HepG2 (cell line): ENCODE measurements around the gene SGMS1. TPM values are rescaled to one million over a fixed set of nuclear protein-coding genes. Genes with fewer than 3 reads are reported as not detected.

Experiments used
- AHR ChIP-seq: IDR thresholded peaks from 2 replicates; pipeline ENCODE4 v1.6.1; 2018; ENCODE audit warnings: missing genetic modification reagents, missing compliant biosample characterization
- AKAP8 ChIP-seq: sonication (generic); formaldehyde crosslinking; IDR thresholded peaks from 2 replicates; pipeline ENCODE4 v1.5.1; 2020; ENCODE audit warnings: mild to moderate bottlenecking, missing genetic modification reagents
- GABPA ChIP-seq, 2 experiments: IDR thresholded peaks; 2 replicates each; pipeline ENCODE4 v1.6.1; 2011 to 2016; ENCODE audit warnings: low read depth in 2 of 2, low read length in 1 of 2, missing biosample characterization in 1 of 2, missing genetic modification characterization in 1 of 2
- GABPB1 ChIP-seq: IDR thresholded peaks from 2 replicates; pipeline ENCODE4 v1.6.1; 2016; ENCODE audit warnings: mild to moderate bottlenecking, missing genetic modification reagents, moderate library complexity, missing compliant biosample characterization
- GATA4 ChIP-seq: sonication (generic); IDR thresholded peaks from 2 replicates; pipeline ENCODE4 v1.6.1; 2016; ENCODE audit warnings: antibody characterized with exemption, low read depth, borderline replicate concordance
- NFE2 ChIP-seq: sonication (generic); formaldehyde crosslinking; IDR thresholded peaks from 2 replicates; pipeline ENCODE4 v1.4.0; 2020; ENCODE audit warnings: missing genetic modification reagents
- NPAS2 ChIP-seq: sonication (generic); formaldehyde crosslinking; IDR thresholded peaks from 2 replicates; pipeline ENCODE4 v1.8.0; 2022; ENCODE audit warnings: mild to moderate bottlenecking, missing genetic modification reagents, borderline replicate concordance
- PITX1 ChIP-seq: sonication (generic); formaldehyde crosslinking; IDR thresholded peaks from 2 replicates; pipeline ENCODE4 v1.5.1; 2020; ENCODE audit warnings: mild to moderate bottlenecking, missing genetic modification reagents
- RBM39 ChIP-seq: fragments of 200-400 bp; formaldehyde crosslinking; IDR thresholded peaks from one replicate; pipeline ENCODE4 v1.6.1; 2018; ENCODE audit warnings: antibody characterized with exemption, mild to moderate bottlenecking, low read depth, low read length; ENCODE audit not compliant: poor library complexity, severe bottlenecking
- TBL1XR1 ChIP-seq: fragments of 150-350 bp; IDR thresholded peaks from 2 replicates; pipeline ENCODE4 v1.6.1; 2014; ENCODE audit warnings: borderline replicate concordance, low read length; ENCODE audit not compliant: partially characterized antibody
- ZEB1 ChIP-seq: IDR thresholded peaks from 2 replicates; pipeline ENCODE4 v1.6.1; 2012; ENCODE audit warnings: mild to moderate bottlenecking, low read depth, inconsistent platforms; ENCODE audit not compliant: insufficient replicate concordance
- ZNF253 ChIP-seq: sonication (generic); formaldehyde crosslinking; IDR thresholded peaks from 2 replicates; pipeline ENCODE4 v1.8.0; 2022; ENCODE audit warnings: mild to moderate bottlenecking, missing genetic modification reagents, borderline replicate concordance
- ZNF619 ChIP-seq: sonication (generic); formaldehyde crosslinking; IDR thresholded peaks from 2 replicates; pipeline ENCODE4 v1.4.0; 2020; ENCODE audit warnings: mild to moderate bottlenecking, missing genetic modification reagents
- ZNF709 ChIP-seq: sonication (generic); formaldehyde crosslinking; IDR thresholded peaks from 2 replicates; pipeline ENCODE4 v1.5.0; 2020; ENCODE audit warnings: mild to moderate bottlenecking, missing genetic modification reagents
- ZNF883 ChIP-seq: sonication (generic); formaldehyde crosslinking; IDR thresholded peaks from 2 replicates; pipeline ENCODE4 v1.5.1; 2020; ENCODE audit warnings: mild to moderate bottlenecking, missing genetic modification reagents; ENCODE audit errors: not compliant biosample characterization
- polyA plus RNA-seq, 8 experiments: library from polyadenylated mRNA; depleted of rRNA in 3 of 8; stranded (reverse) in 7 of 8; unstranded in 1 of 8; fragments of >200 nt; fragmentation: Illumina TruSeq in 4 of 8; extraction: Trizol in 4 of 8; gene quantifications; 2 replicates each; pipeline versions ENCODE4 v1.2.1 to v1.2.3, GENCODE V29; 2011 to 2016; ENCODE audit warnings: low read depth in 4 of 8, missing spikeins in 1 of 8, mixed read lengths in 1 of 8; ENCODE audit not compliant: insufficient read depth in 1 of 8
- total RNA-seq, 5 experiments: library from RNA; depleted of rRNA; stranded (reverse); fragments of >200 nt; fragmentation: Illumina TruSeq; extraction: Trizol; gene quantifications; 2 replicates each; pipeline ENCODE4 v1.2.3, GENCODE V29; 2016; ENCODE audit warnings: low read depth in 1 of 5
- TF ChIP-seq, protein P1 (sequence below): sonication (generic); formaldehyde crosslinking; IDR thresholded peaks from 2 replicates; pipeline ENCODE4 v1.8.1; 2022; ENCODE audit warnings: low read depth, mild to moderate bottlenecking, missing genetic modification reagents
- TF ChIP-seq, protein P2 (sequence below): sonication (generic); formaldehyde crosslinking; IDR thresholded peaks from 2 replicates; pipeline ENCODE4 v1.4.0; 2020; ENCODE audit warnings: mild to moderate bottlenecking, missing genetic modification reagents
- TF ChIP-seq, protein P3 (sequence below), 2 experiments: sonication (generic) in 1 of 2; formaldehyde crosslinking in 1 of 2; IDR thresholded peaks; 2 replicates each; pipeline versions ENCODE4 v1.4.0 to v1.6.1; 2016 to 2020; ENCODE audit warnings: borderline replicate concordance in 1 of 2, low read depth in 1 of 2, mild to moderate bottlenecking in 1 of 2, missing genetic modification reagents in 1 of 2
- TF ChIP-seq, protein P4 (sequence below): sonication (generic); formaldehyde crosslinking; IDR thresholded peaks from 2 replicates; pipeline ENCODE4 v1.8.0; 2022; ENCODE audit warnings: missing genetic modification reagents, mild to moderate bottlenecking, inconsistent platforms, borderline replicate concordance

The SGMS1 gene
- total and polyA plus RNA-seq, 2 of the 13 experiments (the other 11 are each of a cell fraction or from before 2014, with no cell fraction given): 6.5 to 15.1 TPM

DNA sequence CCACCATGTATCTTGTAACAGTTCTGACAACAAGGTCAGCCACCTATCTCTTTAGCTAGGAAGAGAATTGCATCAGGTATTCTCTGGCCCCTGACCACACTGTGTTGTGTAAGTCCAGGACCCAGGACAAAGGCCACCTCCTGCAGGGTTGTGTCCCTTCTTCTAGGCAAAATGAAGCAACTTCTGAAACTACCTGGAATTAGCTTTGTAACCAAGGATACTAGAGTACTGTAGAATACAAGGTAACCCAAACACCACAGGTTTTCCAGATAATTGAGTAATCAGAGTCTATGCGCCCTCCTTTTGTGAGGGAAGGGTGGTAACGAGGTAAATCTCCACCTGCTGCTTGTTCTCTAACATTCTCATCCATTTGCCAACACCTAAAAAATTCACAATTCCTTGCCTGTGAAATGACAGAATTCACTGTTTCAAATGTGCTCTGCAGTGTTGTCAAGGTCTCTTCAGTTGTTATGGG, 51.7 kb downstream of the SGMS1 start (continued):
- TF ChIP-seq ZNF883 (no peak), ZNF253 (CRISPR knock-in tag) (no peak), ZNF709 (CRISPR knock-in tag) (no peak), GABPB1 (CRISPR knock-in tag) (peak; percentile 35; the same call in 1 of the 2 replicates), GATA4 (no peak), ZEB1 (peak; percentile 82), ZNF619 (CRISPR knock-in tag) (no peak), PITX1 (peak; percentile 77; the same call in 1 of the 2 replicates), RBM39 (no peak), AKAP8 (CRISPR knock-in tag) (no peak), NFE2 (no peak), NPAS2 (CRISPR knock-in tag) (no peak), TBL1XR1 (no peak), GABPA (IDR thresholded peaks at IDR 0.05; ENCODE audit: low read depth, low read length) (no peak), GABPA (CRISPR knock-in tag; IDR thresholded peaks at IDR 0.05; ENCODE audit: low read depth) (peak; percentile 44; the same call in 1 of the 2 replicates), AHR (CRISPR knock-in tag) (no peak)
- TF ChIP-seq, protein P1, sequence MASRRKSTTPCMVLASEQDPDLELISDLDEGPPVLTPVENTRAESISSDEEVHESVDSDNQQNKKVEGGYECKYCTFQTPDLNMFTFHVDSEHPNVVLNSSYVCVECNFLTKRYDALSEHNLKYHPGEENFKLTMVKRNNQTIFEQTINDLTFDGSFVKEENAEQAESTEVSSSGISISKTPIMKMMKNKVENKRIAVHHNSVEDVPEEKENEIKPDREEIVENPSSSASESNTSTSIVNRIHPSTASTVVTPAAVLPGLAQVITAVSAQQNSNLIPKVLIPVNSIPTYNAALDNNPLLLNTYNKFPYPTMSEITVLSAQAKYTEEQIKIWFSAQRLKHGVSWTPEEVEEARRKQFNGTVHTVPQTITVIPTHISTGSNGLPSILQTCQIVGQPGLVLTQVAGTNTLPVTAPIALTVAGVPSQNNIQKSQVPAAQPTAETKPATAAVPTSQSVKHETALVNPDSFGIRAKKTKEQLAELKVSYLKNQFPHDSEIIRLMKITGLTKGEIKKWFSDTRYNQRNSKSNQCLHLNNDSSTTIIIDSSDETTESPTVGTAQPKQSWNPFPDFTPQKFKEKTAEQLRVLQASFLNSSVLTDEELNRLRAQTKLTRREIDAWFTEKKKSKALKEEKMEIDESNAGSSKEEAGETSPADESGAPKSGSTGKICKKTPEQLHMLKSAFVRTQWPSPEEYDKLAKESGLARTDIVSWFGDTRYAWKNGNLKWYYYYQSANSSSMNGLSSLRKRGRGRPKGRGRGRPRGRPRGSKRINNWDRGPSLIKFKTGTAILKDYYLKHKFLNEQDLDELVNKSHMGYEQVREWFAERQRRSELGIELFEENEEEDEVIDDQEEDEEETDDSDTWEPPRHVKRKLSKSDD (CRISPR knock-in tag): peak; percentile 65; the same call in 1 of the 2 replicates
- TF ChIP-seq, protein P2, sequence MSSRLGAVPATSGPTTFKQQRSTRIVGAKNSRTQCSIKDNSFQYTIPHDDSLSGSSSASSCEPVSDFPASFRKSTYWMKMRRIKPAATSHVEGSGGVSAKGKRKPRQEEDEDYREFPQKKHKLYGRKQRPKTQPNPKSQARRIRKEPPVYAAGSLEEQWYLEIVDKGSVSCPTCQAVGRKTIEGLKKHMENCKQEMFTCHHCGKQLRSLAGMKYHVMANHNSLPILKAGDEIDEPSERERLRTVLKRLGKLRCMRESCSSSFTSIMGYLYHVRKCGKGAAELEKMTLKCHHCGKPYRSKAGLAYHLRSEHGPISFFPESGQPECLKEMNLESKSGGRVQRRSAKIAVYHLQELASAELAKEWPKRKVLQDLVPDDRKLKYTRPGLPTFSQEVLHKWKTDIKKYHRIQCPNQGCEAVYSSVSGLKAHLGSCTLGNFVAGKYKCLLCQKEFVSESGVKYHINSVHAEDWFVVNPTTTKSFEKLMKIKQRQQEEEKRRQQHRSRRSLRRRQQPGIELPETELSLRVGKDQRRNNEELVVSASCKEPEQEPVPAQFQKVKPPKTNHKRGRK (CRISPR knock-in tag): no peak
- TF ChIP-seq, protein P3, sequence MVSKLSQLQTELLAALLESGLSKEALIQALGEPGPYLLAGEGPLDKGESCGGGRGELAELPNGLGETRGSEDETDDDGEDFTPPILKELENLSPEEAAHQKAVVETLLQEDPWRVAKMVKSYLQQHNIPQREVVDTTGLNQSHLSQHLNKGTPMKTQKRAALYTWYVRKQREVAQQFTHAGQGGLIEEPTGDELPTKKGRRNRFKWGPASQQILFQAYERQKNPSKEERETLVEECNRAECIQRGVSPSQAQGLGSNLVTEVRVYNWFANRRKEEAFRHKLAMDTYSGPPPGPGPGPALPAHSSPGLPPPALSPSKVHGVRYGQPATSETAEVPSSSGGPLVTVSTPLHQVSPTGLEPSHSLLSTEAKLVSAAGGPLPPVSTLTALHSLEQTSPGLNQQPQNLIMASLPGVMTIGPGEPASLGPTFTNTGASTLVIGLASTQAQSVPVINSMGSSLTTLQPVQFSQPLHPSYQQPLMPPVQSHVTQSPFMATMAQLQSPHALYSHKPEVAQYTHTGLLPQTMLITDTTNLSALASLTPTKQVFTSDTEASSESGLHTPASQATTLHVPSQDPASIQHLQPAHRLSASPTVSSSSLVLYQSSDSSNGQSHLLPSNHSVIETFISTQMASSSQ (IDR thresholded peaks at IDR 0.05; ENCODE audit: low read depth): peak; percentile 48; the same call in 1 of the 2 replicates
- TF ChIP-seq, protein P3 (CRISPR knock-in tag; IDR thresholded peaks at IDR 0.05; ENCODE audit: borderline replicate concordance): no peak
- TF ChIP-seq, protein P4, sequence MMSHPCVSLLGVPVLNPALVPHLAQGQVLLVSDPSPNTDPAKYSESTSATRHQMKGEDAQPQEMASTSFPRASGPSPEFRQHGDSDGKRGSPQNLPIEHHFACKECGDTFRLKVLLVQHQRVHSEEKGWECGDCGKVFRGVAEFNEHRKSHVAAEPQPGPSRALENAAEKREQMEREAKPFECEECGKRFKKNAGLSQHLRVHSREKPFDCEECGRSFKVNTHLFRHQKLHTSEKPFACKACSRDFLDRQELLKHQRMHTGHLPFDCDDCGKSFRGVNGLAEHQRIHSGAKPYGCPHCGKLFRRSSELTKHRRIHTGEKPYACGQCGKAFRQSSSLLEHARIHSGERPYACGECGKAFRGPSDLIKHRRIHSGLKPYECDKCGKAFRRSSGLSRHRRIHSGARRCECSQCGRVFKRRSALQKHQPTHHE (CRISPR knock-in tag): no peak
